Right lobe of liver (tissue), 6 donors: ENCODE measurements around the gene MUC5B. TPM values are rescaled to one million over a fixed set of nuclear protein-coding genes. Genes with fewer than 3 reads are reported as not detected.
A peak's percentile ranks its signal among the peaks of the same experiment; 100 is the strongest.

Experiments
- ATAC-seq, 4 donors: fragments of 200-7000 bp; cut with Tn5 transposase; one replicate each; pipeline ENCODE4 v1.9.1; 2020; ENCODE audit warnings: mild to moderate bottlenecking in 4 of 4, moderate library complexity in 4 of 4
- DNase-seq, 3 donors: peaks; one replicate each; pipeline ENCODE4 v3.0.0-alpha.2; 2020
- H3K27ac ChIP-seq, 3 donors: fragments of 200-600 bp; one replicate each; pipeline ENCODE4 v1.8.0; 2022
- H3K27me3 ChIP-seq, 2 donors: fragments of 200-600 bp; one replicate each; pipeline ENCODE4 v1.8.0; 2022
- H3K36me3 ChIP-seq, 4 donors: fragments of 200-600 bp; sonication (generic) in 1 of 4; one replicate each; pipeline versions ENCODE4 v1.5.1 to v1.8.0; 2017 to 2022; ENCODE audit warnings: control low read depth in 1 of 4
- H3K4me1 ChIP-seq, 4 donors: fragments of 200-600 bp; sonication (generic) in 1 of 4; one replicate each; pipeline versions ENCODE4 v1.5.1 to v1.8.0; 2017 to 2022; ENCODE audit warnings: control low read depth in 1 of 4
- H3K4me3 ChIP-seq, 3 donors: fragments of 200-600 bp; one replicate each; pipeline ENCODE4 v1.8.0; 2022
- H3K9me3 ChIP-seq, 4 donors: fragments of 200-600 bp; sonication (generic) in 1 of 4; one replicate each; pipeline versions ENCODE4 v1.5.1 to v1.8.0; 2017 to 2022; ENCODE audit warnings: control low read depth in 1 of 4
- CTCF ChIP-seq, 4 donors: fragments of 200-600 bp in 3 of 4; fragments of 450-650 bp in 1 of 4; IDR thresholded peaks; one replicate each; pipeline versions ENCODE4 v1.5.1 to v1.8.0; 2016 to 2022; ENCODE audit warnings: antibody characterized with exemption in 4 of 4, mild to moderate bottlenecking in 2 of 4
- POLR2A ChIP-seq: fragments of 450-650 bp; IDR thresholded peaks from one replicate; pipeline ENCODE4 v1.6.1; 2017; ENCODE audit warnings: antibody characterized with exemption, mild to moderate bottlenecking
- WGBS: methylation state at CpG from one replicate; pipeline ENCODE4 v1.1.6; 2018; ENCODE audit warnings: low coverage, low lambda C conversion rate; ENCODE audit not compliant: insufficient coverage; ENCODE audit errors: missing lambda C conversion rate; 5-methylcytosine and 5-hydroxymethylcytosine counted together
- intact Hi-C, 2 donors: fragments of 100-400 bp; cut with DNase I; formaldehyde crosslinking; loops; one replicate each; pipeline versions ENCODE4 v1.11.2 to v1.14.1; 2022
- total RNA-seq, 6 experiments: library from RNA; depleted of rRNA in 2 of 6; stranded (reverse); fragments of >200 nt in 2 of 6; fragmentation: NEBNext Ultra II Directional in 3 of 6; extraction: Animal tissue kit (Norgen Biotek cat#: 25700) in 3 of 6; gene quantifications; one replicate each; pipeline versions ENCODE4 v1.1.0 to v1.2.4, GENCODE V29; 2016 to 2023
- donor health status: DM: no; HTN: yes; CAD: no.
- donor health status: DM: no; HTN: no; CAD: no.
- donor health status: DM: no; HTN: no; CAD: no.
- donor health status: DM: no; HTN: yes; CAD: no.
- donor health status: DM: no; HTN: yes; CAD: no.

Gene MUC5B
- total RNA-seq, 6 experiments from 2014 or later = 0.06 to 3.7 (median 0.78) TPM

DNA sequence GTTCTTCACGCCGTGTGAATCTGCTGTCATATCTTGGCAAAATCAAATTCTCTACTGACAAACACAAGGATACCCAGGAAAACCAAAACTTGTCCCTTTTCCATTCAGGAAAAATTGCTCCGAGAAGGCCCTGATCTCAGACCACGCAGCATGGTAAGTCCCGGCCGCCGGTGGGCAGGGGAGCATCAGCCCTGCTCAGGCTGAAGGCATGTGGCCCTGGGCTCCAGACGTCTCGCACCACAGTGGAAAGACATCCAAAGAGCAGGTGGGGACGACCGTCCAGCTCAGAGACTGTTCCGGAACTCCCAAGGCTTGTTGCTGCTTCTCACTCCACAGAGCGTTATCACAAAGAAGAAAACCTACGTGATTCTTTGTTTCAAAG lies 56.8 kb downstream of the MUC5B start:
- Histone ChIP-seq H3K27ac (no peak overlapping the region), H3K4me3 (no peak overlapping the region), H3K9me3 (no peaks in the 10 kb centered on the region), H3K4me1 (no peaks in the 10 kb centered on the region), H3K27me3 (no peaks in the 10 kb centered on the region), H3K36me3 (peaks cover 0 to 72% (median 21%) of the 10 kb centered on the region in 4 donors)
- intact Hi-C loops = no loop called here
- ATAC-seq = no peak
- TF ChIP-seq POLR2A = no peak
- TF ChIP-seq CTCF (IDR thresholded peaks at IDR 0.05) = no peak
- 80% methylated on average over 5 of the region's 14 CpGs for WGBS
- peak in 1 of 3 donors; percentile 35 for DNase-seq

- Histone ChIP-seq H3K27me3 (no peaks in the 10 kb centered on the region), H3K4me1 (no peaks in the 10 kb centered on the region), H3K27ac (no peak overlapping the region), H3K9me3 (no peaks in the 10 kb centered on the region), H3K4me3 (no peak overlapping the region), H3K36me3 (peaks cover 0 to 76% (median 24%) of the 10 kb centered on the region in 4 donors)
- DNase-seq (peak in 1 of 3 donors; percentile 53), ATAC-seq (no peak)
- no peak for TF ChIP-seq POLR2A
- no peak for TF ChIP-seq CTCF (IDR thresholded peaks at IDR 0.05)
- intact Hi-C loops = no loop called here
- 93% methylated on average over 18 of the region's 46 CpGs for WGBS
Observed at GRCh38 chr11:1280116-1281035, 57.5 kb downstream of the MUC5B start.

- 71% methylated on average over 11 of the region's 33 CpGs for WGBS
- intact Hi-C loops = no loop called here
- peak in 1 of 3 donors; percentile 47 for DNase-seq
- Histone ChIP-seq H3K27ac (no peak overlapping the region), H3K4me1 (no peaks in the 10 kb centered on the region), H3K4me3 (no peak overlapping the region), H3K36me3 (peaks cover 0 to 72% (median 26%) of the 10 kb centered on the region in 4 donors), H3K9me3 (no peaks in the 10 kb centered on the region), H3K27me3 (no peaks in the 10 kb centered on the region)
- TF ChIP-seq POLR2A (no peak), CTCF (IDR thresholded peaks at IDR 0.05) (no peak)
- ATAC-seq = no peak
Observed at GRCh38 chr11:1281326-1281973, 58.6 kb downstream of the MUC5B start.

DNA sequence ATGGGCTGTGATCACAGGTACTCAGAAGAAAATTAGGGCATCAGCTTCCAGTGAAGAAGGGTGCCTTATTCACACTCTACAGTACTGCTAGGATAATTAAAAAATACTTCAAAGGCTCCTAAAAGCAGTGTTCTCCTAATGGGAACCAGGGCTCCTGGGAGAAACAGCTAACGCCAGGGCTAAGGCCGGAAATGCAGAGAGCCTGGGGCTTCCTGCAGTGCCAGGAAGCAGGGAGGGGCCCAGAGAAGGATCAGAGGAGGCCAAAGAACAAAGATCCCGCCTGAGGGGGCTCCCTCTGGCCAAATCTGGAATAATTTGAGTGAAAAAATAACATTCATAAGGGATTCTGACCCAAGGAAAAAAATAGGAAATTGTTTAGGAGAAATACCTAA lies 59.1 kb downstream of the MUC5B start:
- no peaks in the 10 kb centered on the region for H3K9me3 ChIP-seq
- H3K4me3 ChIP-seq = no peak overlapping the region
- H3K27me3 ChIP-seq = no peaks in the 10 kb centered on the region
- no peak for TF ChIP-seq CTCF (IDR thresholded peaks at IDR 0.05)
- TF ChIP-seq POLR2A = no peak
- 68% methylated on average over 3 of the region's 3 CpGs for WGBS
- no peak overlapping the region for H3K27ac ChIP-seq
- H3K36me3 ChIP-seq = peaks cover 0 to 67% (median 26%) of the 10 kb centered on the region in 4 donors
- no peaks in the 10 kb centered on the region for H3K4me1 ChIP-seq
- DNase-seq = peak in 1 of 3 donors; percentile 28
- intact Hi-C loops = no loop called here
- ATAC-seq = peak in 3 of 4 donors; percentile 20 to 39 (median 22)
